HEK293 (cell line): Measurements from ENCODE around the gene BCR.
A peak's percentile ranks its signal among the peaks of the same experiment; 100 is the strongest.

ENCODE experiments used
- CTCF ChIA-PET: fragments of 350-600 bp; formaldehyde crosslinking; extraction: SDS; loops from one replicate; lab custom pipeline; 2021; ENCODE audit warnings: antibody characterized with exemption; lab: Yijun Ruan, JAX
- POLR2A ChIA-PET: fragments of 300-600 bp; formaldehyde crosslinking; extraction: SDS; loops from one replicate; lab custom pipeline; 2020; ENCODE audit warnings: antibody characterized with exemption, inconsistent platforms; lab: Yijun Ruan, JAX
- H3K27ac ChIP-seq: fragments of 200-500 bp; sonication (Bioruptor generic); 2 replicates; pipeline ENCODE4 v1.5.1; 2014; ENCODE audit warnings: low read depth, low read length, control low read depth, inconsistent platforms; ENCODE audit errors: extremely low read depth
- H3K36me3 ChIP-seq, 2 experiments: fragments of 200-500 bp in 1 of 2; sonication (Bioruptor generic) in 1 of 2; 1 replicate in 1 of 2; 2 replicates in 1 of 2; pipeline ENCODE4 v1.5.1; 2014 to 2017; ENCODE audit warnings: inconsistent platforms in 2 of 2, low read length in 2 of 2; ENCODE audit not compliant: control insufficient read depth in 2 of 2, insufficient read depth in 1 of 2
- H3K4me1 ChIP-seq: fragments of 200-500 bp; sonication (Bioruptor generic); 2 replicates; pipeline ENCODE4 v1.5.1; 2014; ENCODE audit warnings: mild to moderate bottlenecking, low read length, inconsistent platforms; ENCODE audit not compliant: control insufficient read depth, insufficient read depth
- H3K4me3 ChIP-seq: 2 replicates; pipeline ENCODE4 v1.5.1; 2011; ENCODE audit warnings: low read depth, mild to moderate bottlenecking, control low read depth, low read length, moderate library complexity
- H3K9me3 ChIP-seq: fragments of 200-500 bp; sonication (Bioruptor generic); 2 replicates; pipeline ENCODE4 v1.5.1; 2014; ENCODE audit warnings: low read depth, low read length, inconsistent platforms; ENCODE audit not compliant: control insufficient read depth, insufficient read depth
- EGR2 ChIP-seq: fragments of 450-650 bp; formaldehyde crosslinking; IDR thresholded peaks from 2 replicates; pipeline ENCODE4 v1.5.1; 2016; ENCODE audit warnings: low read depth, missing biosample characterization, missing genetic modification characterization
- KLF10 ChIP-seq: fragments of 450-650 bp; IDR thresholded peaks from 2 replicates; pipeline ENCODE4 v1.5.1; 2018; ENCODE audit warnings: missing biosample characterization, mild to moderate bottlenecking, missing genetic modification characterization
- KLF8 ChIP-seq: fragments of 450-650 bp; formaldehyde crosslinking; IDR thresholded peaks from 2 replicates; pipeline ENCODE4 v1.5.1; 2016; ENCODE audit warnings: missing biosample characterization, missing genetic modification characterization
- SCRT2 ChIP-seq: fragments of 450-650 bp; formaldehyde crosslinking; IDR thresholded peaks from 2 replicates; pipeline ENCODE4 v1.5.1; 2016; ENCODE audit warnings: missing biosample characterization, missing genetic modification characterization
- YY2 ChIP-seq: fragments of 450-650 bp; formaldehyde crosslinking; IDR thresholded peaks from 2 replicates; pipeline ENCODE4 v1.5.1; 2016; ENCODE audit warnings: missing biosample characterization, missing genetic modification characterization
- ZBTB17 ChIP-seq: fragments of 450-650 bp; formaldehyde crosslinking; IDR thresholded peaks from 2 replicates; pipeline ENCODE4 v1.5.1; 2016; ENCODE audit warnings: missing biosample characterization, missing genetic modification characterization
- ZNF140 ChIP-seq: fragments of 450-650 bp; formaldehyde crosslinking; IDR thresholded peaks from 2 replicates; pipeline ENCODE4 v1.5.1; 2016; ENCODE audit warnings: missing biosample characterization, missing genetic modification characterization
- ZNF175 ChIP-seq: fragments of 450-650 bp; formaldehyde crosslinking; IDR thresholded peaks from 2 replicates; pipeline ENCODE4 v1.5.1; 2016; ENCODE audit warnings: missing biosample characterization, missing genetic modification characterization
- ZNF248 ChIP-seq: fragments of 450-650 bp; formaldehyde crosslinking; IDR thresholded peaks from 2 replicates; pipeline ENCODE4 v1.5.1; 2017; ENCODE audit warnings: missing biosample characterization, missing genetic modification characterization
- ZNF354C ChIP-seq: fragments of 450-650 bp; formaldehyde crosslinking; IDR thresholded peaks from 2 replicates; pipeline ENCODE4 v1.5.1; 2016; ENCODE audit warnings: missing biosample characterization, missing genetic modification characterization, low read depth, borderline replicate concordance
- ZNF433 ChIP-seq: fragments of 450-650 bp; formaldehyde crosslinking; IDR thresholded peaks from 2 replicates; pipeline ENCODE4 v1.5.1; 2016; ENCODE audit warnings: missing biosample characterization, missing genetic modification characterization, low read depth
- ZNF48 ChIP-seq: fragments of 450-650 bp; formaldehyde crosslinking; IDR thresholded peaks from 2 replicates; pipeline ENCODE4 v1.5.1; 2016; ENCODE audit warnings: missing biosample characterization, missing genetic modification characterization
- ZNF571 ChIP-seq: fragments of 450-650 bp; formaldehyde crosslinking; IDR thresholded peaks from 2 replicates; pipeline ENCODE4 v1.5.0; 2017; ENCODE audit warnings: missing biosample characterization, missing genetic modification characterization
- ZNF654 ChIP-seq: fragments of 450-650 bp; formaldehyde crosslinking; IDR thresholded peaks from 2 replicates; pipeline ENCODE4 v1.5.1; 2016; ENCODE audit warnings: low read depth, missing biosample characterization, missing genetic modification characterization
- ZNF677 ChIP-seq: fragments of 450-650 bp; IDR thresholded peaks from 2 replicates; pipeline ENCODE4 v1.5.0; 2018; ENCODE audit warnings: missing biosample characterization, mild to moderate bottlenecking, missing genetic modification characterization, moderate library complexity
- ZNF707 ChIP-seq: fragments of 450-650 bp; formaldehyde crosslinking; IDR thresholded peaks from 2 replicates; pipeline ENCODE4 v1.5.1; 2016; ENCODE audit warnings: missing biosample characterization, missing genetic modification characterization
- ZNF747 ChIP-seq: fragments of 450-650 bp; formaldehyde crosslinking; IDR thresholded peaks from 2 replicates; pipeline ENCODE4 v1.5.1; 2016; ENCODE audit warnings: missing biosample characterization, missing genetic modification characterization
- ZNF792 ChIP-seq: fragments of 450-650 bp; formaldehyde crosslinking; IDR thresholded peaks from 2 replicates; pipeline ENCODE4 v1.5.1; 2016; ENCODE audit warnings: missing biosample characterization, missing genetic modification characterization
- ZSCAN16 ChIP-seq: fragments of 450-650 bp; formaldehyde crosslinking; IDR thresholded peaks from 2 replicates; pipeline ENCODE4 v1.5.1; 2016; ENCODE audit warnings: missing biosample characterization, missing genetic modification characterization
- TF ChIP-seq, protein P1 (sequence below): fragments of 450-650 bp; formaldehyde crosslinking; IDR thresholded peaks from 2 replicates; pipeline ENCODE4 v1.5.1; 2016; ENCODE audit warnings: missing biosample characterization, missing genetic modification characterization
- TF ChIP-seq, protein P2 (sequence below): fragments of 450-650 bp; formaldehyde crosslinking; IDR thresholded peaks from 2 replicates; pipeline ENCODE4 v1.5.1; 2016; ENCODE audit warnings: missing biosample characterization, missing genetic modification characterization

BCR gene

DNA sequence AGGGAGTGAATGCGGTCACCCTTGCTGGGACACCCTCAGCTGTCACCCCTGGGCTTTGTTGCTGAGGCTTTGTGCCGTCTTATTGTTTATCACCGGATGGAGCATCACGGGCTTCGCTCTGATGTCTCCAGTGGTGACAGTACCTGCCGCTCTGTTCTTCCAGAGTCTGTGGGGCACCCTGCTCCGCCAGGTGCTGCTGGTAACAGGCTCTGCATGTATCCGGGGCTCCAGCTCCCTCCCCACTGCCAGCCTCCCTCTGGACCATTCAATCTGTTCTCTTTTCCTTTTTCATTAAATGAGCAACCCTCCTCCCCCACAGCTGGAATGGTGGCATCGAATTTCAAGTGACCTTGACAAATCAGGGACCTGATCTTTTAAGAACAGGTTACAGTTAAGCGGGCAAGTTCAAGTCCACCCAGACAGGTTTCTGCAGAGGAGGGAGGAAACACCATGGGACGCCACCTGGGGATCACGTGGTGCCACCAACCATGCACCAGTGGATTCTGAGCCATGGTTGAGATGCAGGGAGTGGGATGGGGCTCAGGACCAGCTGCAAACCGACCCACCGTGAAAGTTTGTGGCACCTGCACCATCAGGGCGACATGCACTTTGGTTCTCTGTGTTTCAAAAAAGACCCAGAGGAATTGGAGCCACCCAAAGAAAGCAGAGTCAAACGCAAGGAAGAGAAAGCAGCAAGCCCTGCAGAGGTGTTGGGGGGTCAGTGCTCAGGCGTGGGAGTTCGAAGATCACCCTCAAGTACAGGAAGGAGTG lies 89.3 kb downstream of the BCR start (continued):
- TF ChIP-seq, protein P1, sequence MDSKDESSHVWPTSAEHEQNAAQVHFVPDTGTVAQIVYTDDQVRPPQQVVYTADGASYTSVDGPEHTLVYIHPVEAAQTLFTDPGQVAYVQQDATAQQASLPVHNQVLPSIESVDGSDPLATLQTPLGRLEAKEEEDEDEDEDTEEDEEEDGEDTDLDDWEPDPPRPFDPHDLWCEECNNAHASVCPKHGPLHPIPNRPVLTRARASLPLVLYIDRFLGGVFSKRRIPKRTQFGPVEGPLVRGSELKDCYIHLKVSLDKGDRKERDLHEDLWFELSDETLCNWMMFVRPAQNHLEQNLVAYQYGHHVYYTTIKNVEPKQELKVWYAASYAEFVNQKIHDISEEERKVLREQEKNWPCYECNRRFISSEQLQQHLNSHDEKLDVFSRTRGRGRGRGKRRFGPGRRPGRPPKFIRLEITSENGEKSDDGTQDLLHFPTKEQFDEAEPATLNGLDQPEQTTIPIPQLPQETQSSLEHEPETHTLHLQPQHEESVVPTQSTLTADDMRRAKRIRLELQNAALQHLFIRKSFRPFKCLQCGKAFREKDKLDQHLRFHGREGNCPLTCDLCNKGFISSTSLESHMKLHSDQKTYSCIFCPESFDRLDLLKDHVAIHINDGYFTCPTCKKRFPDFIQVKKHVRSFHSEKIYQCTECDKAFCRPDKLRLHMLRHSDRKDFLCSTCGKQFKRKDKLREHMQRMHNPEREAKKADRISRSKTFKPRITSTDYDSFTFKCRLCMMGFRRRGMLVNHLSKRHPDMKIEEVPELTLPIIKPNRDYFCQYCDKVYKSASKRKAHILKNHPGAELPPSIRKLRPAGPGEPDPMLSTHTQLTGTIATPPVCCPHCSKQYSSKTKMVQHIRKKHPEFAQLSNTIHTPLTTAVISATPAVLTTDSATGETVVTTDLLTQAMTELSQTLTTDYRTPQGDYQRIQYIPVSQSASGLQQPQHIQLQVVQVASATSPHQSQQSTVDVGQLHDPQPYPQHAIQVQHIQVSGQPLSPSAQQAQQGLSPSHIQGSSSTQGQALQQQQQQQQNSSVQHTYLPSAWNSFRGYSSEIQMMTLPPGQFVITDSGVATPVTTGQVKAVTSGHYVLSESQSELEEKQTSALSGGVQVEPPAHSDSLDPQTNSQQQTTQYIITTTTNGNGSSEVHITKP (tag by site-specific recombination): no peak
- TF ChIP-seq ZNF48 (no peak), KLF8 (no peak)

DNA sequence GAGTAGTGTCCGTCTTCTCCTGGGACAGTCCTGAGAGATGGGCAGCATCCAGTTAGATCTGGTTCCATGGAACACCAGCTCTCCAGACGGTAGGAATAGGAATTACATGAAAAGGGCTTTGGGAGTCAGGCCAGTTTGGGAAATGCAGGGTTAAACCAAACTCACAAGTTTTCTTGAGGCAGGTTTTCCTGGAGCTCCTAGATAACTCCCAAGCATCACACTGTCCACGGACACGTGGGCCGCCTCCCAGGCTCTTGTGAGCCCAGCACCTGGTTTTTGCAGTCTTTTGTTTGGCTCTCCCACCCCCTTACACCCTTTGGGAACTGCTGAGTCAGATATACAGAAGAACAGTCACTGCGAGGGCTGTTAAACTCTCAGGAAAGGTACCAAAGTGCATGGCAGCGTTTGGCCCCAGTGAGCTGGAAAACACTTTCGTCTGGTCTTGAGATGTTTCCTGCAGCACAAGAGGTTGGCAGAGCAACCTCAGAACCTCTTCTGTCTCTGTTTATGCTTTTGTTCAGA lies 90.0 kb downstream of the BCR start:
- Histone ChIP-seq H3K36me3 (peaks cover 0 to 95% of the 10 kb centered on the region in 2 experiments; a peak in 1 of 3 replicates), H3K27ac (no peak overlapping the region), H3K9me3 (no peaks in the 10 kb centered on the region), H3K4me3 (no peak overlapping the region), H3K4me1 (no peaks in the 10 kb centered on the region)
- ChIA-PET POLR2A (no interaction called here), CTCF (interaction anchor here (1.1 to 5.0 kb wide), 4 partner anchors 12 to 95 kb away, joined by 3 to 21 read pairs (median 6); no protein-coding TSS in a partner anchor)
- TF ChIP-seq ZNF433: no peak
- peak; percentile 16; the same call in 1 of the 2 replicates for TF ChIP-seq EGR2 (tag by site-specific recombination)

DNA sequence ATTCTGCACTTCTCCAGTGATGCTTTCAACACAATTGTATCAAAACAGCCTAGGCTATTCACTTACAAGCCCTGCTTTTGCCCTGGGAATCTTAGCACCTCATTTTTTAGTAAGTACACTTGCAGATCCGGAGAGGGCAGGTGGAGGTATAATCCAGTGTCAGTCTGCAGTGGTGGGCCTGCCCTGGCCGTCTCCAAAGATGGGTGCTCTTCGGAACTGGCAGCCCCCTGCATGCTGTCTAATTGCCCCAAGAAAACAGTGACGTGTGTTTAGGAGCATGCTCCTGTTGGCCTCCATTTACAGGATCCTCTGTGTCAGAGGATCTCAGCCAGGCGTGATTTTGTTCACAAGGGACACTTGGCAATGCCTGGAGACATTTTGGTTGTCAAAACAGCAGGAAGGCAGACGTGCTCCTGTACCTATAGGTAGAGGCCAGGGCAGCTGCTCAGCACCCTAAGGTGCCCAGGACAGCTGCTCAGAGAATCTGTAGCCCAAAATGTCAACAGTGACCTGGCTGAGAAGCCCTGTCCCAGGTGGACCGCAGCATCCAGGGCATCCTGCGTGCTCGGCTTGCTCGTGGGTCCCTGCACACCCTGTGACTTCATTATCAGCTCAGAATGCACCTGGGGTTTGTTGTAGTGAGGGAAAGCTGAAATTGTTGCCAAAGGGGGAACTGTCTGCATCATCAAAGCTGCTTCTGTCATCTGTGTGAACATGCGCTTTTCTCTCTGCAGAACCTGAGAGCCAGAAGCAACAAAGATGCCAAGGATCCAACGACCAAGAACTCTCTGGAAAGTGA lies 90.7 kb downstream of the BCR start:
- TF ChIP-seq ZNF707 (tag by site-specific recombination) (no peak), ZNF654 (tag by site-specific recombination) (no peak), ZNF248 (tag by site-specific recombination) (no peak), ZNF354C (tag by site-specific recombination) (no peak), YY2 (tag by site-specific recombination) (no peak), ZNF747 (no peak)
- CTCF ChIA-PET: interaction anchor here (1.1 to 5.0 kb wide), 2 partner anchors 11 to 96 kb away, joined by 5 to 21 read pairs; no protein-coding TSS in a partner anchor

DNA sequence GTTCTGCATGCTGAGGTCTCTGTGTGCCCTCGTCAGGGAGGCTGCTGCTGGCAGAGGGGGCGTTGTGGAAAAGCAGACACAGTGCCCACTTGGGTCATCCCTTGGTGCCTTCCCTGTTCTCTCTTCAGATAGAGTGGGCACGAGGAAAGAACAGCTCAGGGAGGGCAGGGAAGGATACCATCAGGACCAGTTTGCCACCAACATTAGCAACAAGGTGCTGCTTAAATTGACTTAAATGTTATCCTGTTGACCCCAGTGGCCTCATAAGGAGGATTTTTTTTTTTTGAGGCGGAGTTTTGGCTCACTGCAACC lies 91.2 kb downstream of the BCR start:
- TF ChIP-seq ZNF140 (tag by site-specific recombination): no peak
- no peak for TF ChIP-seq KLF10 (tag by site-specific recombination)
- TF ChIP-seq, protein P2, sequence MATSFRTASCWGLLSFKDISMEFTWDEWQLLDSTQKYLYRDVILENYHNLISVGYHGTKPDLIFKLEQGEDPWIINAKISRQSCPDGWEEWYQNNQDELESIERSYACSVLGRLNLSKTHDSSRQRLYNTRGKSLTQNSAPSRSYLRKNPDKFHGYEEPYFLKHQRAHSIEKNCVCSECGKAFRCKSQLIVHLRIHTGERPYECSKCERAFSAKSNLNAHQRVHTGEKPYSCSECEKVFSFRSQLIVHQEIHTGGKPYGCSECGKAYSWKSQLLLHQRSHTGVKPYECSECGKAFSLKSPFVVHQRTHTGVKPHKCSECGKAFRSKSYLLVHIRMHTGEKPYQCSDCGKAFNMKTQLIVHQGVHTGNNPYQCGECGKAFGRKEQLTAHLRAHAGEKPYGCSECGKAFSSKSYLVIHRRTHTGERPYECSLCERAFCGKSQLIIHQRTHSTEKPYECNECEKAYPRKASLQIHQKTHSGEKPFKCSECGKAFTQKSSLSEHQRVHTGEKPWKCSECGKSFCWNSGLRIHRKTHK (tag by site-specific recombination): no peak
- no peak for TF ChIP-seq ZNF677 (tag by site-specific recombination)
- TF ChIP-seq SCRT2: no peak
- no peak for TF ChIP-seq ZNF792 (tag by site-specific recombination)
- no peak for TF ChIP-seq ZSCAN16 (tag by site-specific recombination)
- TF ChIP-seq ZBTB17: no peak
- no peak for TF ChIP-seq ZNF571 (tag by site-specific recombination)
- no peak for TF ChIP-seq ZNF175
- ChIA-PET CTCF (interaction anchor here (5.0 kb wide), 1 partner anchor 11 kb away, joined by 21 read pairs; no protein-coding TSS in a partner anchor), POLR2A (no interaction called here)

More for the DNA sequence above, 90.7 kb downstream of the BCR start:
- H3K27ac ChIP-seq: no peak overlapping the region
- no peak overlapping the region for H3K4me3 ChIP-seq
- H3K36me3 ChIP-seq: peaks cover 0 to 95% of the 10 kb centered on the region in 2 experiments; a peak in 1 of 3 replicates
- no peaks in the 10 kb centered on the region for H3K9me3 ChIP-seq
- POLR2A ChIA-PET: no interaction called here
- H3K4me1 ChIP-seq: no peaks in the 10 kb centered on the region

More for the DNA sequence above, 91.2 kb downstream of the BCR start:
- no peaks in the 10 kb centered on the region for H3K9me3 ChIP-seq
- no peak overlapping the region for H3K27ac ChIP-seq
- H3K4me3 ChIP-seq: no peak overlapping the region
- peaks cover 0 to 96% of the 10 kb centered on the region in 2 experiments; a peak in 1 of 3 replicates for H3K36me3 ChIP-seq
- H3K4me1 ChIP-seq: no peaks in the 10 kb centered on the region
